NB4 (cell line): ENCODE data around the gene PIP4P1.
A peak's percentile ranks its signal among the peaks of the same experiment; 100 is the strongest.
"Not testable (repeated sequence)": the region's sequence is repeated elsewhere in the genome, so short reads cannot be mapped to it uniquely, and the experiment has no call there.

ENCODE experiments used
- DNase-seq: peaks from one replicate; pipeline ENCODE4 v3.0.0; 2010; ENCODE audit warnings: low read depth
- H3K4me3 ChIP-seq: one replicate; pipeline ENCODE4 v1.5.1; 2011; ENCODE audit warnings: mild to moderate bottlenecking, low read depth, low read length, moderate library complexity
- MYC ChIP-seq: IDR thresholded peaks from 2 replicates; pipeline ENCODE4 v1.6.1; 2011; ENCODE audit warnings: low read depth, low read length
- POLR2A ChIP-seq: IDR thresholded peaks from 2 replicates; pipeline ENCODE4 v1.6.1; 2011; ENCODE audit warnings: mild to moderate bottlenecking; ENCODE audit not compliant: insufficient read length; ENCODE audit errors: extremely low read depth
- TF ChIP-seq, protein P1 (sequence below): IDR thresholded peaks from one replicate; pipeline ENCODE4 v1.5.1; 2012; ENCODE audit warnings: low read depth, low read length
- TF ChIP-seq, protein P2 (sequence below): IDR thresholded peaks from 2 replicates; pipeline ENCODE4 v1.6.1; 2011; ENCODE audit warnings: low read depth, low read length

PIP4P1 gene

DNA sequence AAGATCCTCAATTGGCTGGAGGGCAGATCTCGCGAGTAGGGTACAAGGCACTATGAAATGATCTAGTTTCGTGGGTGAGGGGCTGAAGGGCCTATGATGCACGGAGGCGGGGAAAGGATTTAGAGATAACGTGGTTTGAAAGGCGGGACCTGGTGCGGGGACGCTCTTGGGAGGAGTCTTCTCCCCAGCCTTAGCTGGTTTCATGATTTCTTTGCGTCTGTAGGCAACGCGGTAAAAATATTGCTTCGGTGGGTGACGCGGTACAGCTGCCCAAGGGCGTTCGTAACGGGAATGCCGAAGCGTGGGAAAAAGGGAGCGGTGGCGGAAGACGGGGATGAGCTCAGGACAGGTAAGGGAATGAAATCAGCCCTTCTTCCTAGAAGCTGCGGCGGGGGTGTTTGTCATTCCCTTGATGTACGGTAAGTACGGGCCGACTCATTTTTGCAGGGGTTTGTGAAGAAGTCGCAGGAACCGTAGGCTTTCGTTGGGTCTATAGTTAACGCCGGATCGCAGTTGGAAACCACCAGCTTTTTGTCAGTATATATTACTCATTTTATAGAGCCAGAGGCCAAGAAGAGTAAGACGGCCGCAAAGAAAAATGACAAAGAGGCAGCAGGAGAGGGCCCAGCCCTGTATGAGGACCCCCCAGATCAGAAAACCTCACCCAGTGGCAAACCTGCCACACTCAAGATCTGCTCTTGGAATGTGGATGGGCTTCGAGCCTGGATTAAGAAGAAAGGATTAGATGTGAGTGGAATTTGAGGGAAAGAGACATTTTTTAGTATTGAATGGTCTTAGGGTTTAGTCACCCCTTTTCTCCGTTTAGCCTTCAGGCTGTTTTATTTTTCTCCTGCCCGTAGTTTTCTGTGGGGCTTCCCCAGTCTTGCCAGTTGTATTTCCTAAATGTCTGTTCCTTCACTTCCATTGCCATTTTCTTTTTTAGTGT is 5.6 kb downstream of the PIP4P1 start:
- H3K4me3 ChIP-seq, result peak overlapping the region; percentile 87
- TF ChIP-seq POLR2A, result peak; percentile 5
- TF ChIP-seq, protein P1, sequence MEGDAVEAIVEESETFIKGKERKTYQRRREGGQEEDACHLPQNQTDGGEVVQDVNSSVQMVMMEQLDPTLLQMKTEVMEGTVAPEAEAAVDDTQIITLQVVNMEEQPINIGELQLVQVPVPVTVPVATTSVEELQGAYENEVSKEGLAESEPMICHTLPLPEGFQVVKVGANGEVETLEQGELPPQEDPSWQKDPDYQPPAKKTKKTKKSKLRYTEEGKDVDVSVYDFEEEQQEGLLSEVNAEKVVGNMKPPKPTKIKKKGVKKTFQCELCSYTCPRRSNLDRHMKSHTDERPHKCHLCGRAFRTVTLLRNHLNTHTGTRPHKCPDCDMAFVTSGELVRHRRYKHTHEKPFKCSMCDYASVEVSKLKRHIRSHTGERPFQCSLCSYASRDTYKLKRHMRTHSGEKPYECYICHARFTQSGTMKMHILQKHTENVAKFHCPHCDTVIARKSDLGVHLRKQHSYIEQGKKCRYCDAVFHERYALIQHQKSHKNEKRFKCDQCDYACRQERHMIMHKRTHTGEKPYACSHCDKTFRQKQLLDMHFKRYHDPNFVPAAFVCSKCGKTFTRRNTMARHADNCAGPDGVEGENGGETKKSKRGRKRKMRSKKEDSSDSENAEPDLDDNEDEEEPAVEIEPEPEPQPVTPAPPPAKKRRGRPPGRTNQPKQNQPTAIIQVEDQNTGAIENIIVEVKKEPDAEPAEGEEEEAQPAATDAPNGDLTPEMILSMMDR, result no peak
- peak; percentile 90 for DNase-seq

DNA sequence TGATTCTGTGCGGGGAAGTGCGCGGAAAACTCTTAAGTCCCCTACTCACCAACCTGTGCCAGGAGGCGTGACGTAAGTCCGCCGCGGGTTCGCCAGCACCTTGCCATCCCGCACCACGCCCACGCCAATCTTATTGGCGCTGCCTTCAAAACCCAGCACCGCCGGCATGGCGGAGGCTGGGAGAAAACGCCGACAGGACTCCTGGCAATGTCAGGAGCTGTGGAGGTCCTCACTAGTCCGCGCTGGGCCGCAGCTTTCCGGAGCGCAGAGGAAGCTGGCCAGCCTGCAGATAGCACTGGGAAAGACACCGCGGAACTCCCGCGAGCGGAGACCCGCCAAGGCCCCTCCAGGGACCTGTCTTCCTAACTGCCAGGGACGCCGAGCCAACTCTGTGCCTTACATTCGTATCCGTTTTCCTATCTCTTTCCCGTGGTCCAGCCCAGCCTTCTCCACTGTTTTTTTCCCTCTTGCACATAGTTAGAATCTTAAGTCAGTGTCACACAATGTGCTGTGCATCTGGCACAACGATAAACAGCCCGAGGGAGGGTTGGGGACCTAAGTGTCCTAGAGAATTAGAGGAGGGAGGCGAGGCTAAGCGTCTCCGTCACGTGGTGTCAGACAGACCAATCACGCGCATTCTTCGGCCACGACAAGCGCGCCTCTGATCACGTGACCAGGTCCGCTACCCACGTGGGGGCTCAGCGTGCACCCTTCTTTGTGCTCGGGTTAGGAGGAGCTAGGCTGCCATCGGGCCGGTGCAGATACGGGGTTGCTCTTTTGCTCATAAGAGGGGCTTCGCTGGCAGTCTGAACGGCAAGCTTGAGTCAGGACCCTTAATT is 6.5 kb downstream of the PIP4P1 start, which contains the start of the genes APEX1 and OSGEP:
Gene APEX1 (plus strand): TSS at position 711 of the 839 bp plus-strand sequence. CDS start 420 bp downstream, outside the sequence.
Gene OSGEP (minus strand): TSS at position 297 of the 839 bp plus-strand sequence. CDS start 129 bp downstream, at position 168.
- H3K4me3 ChIP-seq, result peak within 1 kb of the TSS; percentile 87
- peak; percentile 99 for DNase-seq
- TF ChIP-seq, protein P1, result no peak
- TF ChIP-seq, protein P2, sequence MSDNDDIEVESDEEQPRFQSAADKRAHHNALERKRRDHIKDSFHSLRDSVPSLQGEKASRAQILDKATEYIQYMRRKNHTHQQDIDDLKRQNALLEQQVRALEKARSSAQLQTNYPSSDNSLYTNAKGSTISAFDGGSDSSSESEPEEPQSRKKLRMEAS, result peak; percentile 100
- TF ChIP-seq POLR2A, result peak; percentile 74
- peak; percentile 96 for TF ChIP-seq MYC

DNA sequence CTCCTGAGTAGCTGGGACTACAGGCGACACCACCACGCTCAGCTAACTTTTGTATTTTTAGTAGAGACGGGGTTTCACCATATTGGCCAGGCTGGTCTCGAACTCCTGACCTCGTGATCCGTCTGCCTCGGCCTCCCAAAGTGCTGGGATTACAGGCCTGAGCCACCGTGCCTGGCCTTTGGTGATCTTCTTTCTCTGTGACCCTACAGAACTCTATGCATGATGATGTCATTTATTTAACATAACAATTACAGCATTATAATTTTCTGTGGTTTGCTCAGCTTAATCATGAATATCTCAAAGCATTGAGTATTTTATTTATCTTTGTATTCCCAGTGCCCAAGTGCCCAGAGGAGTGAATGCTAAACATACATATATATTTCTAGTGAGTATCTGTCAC is 8.4 kb downstream of the PIP4P1 start:
- peak overlapping the region; percentile 6 for H3K4me3 ChIP-seq
- DNase-seq, result not testable (repeated sequence)

DNA sequence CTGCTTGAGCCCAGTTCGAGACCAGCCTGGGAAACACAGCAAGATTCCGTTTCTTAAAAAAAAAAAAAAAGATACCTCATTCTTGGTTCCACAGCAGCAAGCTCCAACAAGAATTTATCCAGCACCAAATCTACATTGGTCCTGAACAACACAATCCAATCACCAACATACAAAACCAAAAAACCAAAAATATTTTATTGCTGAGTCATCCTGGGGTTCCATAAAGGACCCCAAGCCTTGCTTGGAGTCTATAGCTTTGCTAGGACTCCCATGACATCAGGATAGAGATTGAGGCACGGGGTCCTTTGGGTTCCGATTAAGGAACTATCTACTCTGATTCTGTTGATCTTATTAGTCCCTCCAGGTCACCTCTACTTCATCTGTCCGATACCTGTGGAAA is 14.3 kb downstream of the PIP4P1 start:
- no peak overlapping the region for H3K4me3 ChIP-seq
- DNase-seq, result no peak
- TF ChIP-seq, protein P2, result no peak
- TF ChIP-seq POLR2A, result no peak
- TF ChIP-seq MYC, result no peak
- TF ChIP-seq, protein P1, result no peak

DNA sequence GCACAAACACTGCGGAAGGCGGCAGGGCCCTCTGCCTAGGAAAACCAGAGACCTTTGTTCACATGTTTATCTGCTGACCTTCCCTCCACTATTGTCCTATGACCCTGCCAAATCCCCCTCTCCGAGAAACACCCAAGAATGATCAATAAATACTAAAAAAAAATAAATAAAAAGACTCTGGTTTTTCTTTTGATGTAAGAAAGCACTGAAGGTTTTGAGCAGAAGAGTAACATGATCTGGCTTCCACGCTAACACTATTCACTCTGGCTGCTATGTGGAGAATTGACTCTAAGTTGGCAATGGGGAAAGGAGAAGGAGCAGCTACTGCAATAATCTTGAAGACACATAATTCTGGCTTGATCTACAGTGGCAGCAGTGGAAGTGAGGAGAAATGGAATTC is 17.6 kb downstream of the PIP4P1 start:
- H3K4me3 ChIP-seq, DNase-seq: not testable (repeated sequence)

DNA sequence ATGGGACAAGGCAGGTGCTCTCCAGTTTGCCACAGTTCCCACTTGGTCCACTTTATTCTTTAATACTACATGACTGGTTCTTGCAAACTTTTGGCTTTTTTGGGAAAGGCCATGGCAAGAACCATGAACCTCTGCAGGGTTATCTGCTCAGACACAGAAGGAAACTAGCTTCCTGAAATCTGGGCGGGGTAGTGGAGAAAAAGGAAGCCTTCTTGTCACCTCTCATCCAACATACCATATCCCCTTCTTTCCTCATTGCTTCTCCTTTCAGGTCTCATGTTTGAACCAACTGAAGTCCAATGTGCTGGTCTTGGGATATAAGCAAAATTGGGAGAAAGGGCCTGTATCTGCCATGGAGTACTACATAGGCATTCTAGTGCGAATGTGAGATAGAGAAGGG is 19.8 kb downstream of the PIP4P1 start:
- TF ChIP-seq POLR2A (no peak), MYC (no peak)
- TF ChIP-seq, protein P1, result no peak
- TF ChIP-seq, protein P2, result no peak
- no peak overlapping the region for H3K4me3 ChIP-seq
- DNase-seq, result no peak

DNA sequence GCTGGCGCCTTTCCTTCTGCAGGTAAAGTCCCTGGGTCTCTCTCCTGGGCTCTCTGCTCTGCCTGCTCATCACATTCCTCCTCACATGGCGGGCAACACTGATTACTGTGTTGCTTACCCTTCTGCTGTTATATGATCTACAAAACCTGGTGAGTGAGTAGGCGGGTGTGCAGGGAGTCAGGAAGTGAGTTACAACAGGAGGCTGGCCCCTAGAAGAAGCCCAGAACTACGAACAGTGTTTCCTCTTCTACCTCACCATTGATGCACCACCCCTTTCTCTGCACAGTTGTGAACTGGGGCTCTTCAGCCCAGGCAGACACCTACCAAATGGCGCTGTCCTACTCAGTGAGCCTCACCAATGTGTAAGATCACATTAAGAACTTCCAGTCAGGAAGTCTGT is 20.4 kb downstream of the PIP4P1 start:
- no peak for TF ChIP-seq POLR2A
- TF ChIP-seq, protein P1, result no peak
- TF ChIP-seq, protein P2, result no peak
- no peak for TF ChIP-seq MYC
- no peak overlapping the region for H3K4me3 ChIP-seq
- peak; percentile 39 for DNase-seq
